Adrenal gland (tissue), 5 donors: ENCODE results near the gene PIWIL1.

Source experiments
- POLR2A ChIP-seq, 2 donors: fragments of 450-650 bp; IDR thresholded peaks; one replicate each; pipeline ENCODE4 v1.6.1; 2017; ENCODE audit warnings: antibody characterized with exemption in 2 of 2, mild to moderate bottlenecking in 2 of 2, moderate library complexity in 1 of 2
- TF ChIP-seq, protein P1 (sequence below), 6 experiments: fragments of 450-650 bp in 4 of 6; fragments of 200-600 bp in 2 of 6; sonication (generic) in 1 of 6; IDR thresholded peaks; 1 replicate in 5 of 6; 2 replicates in 1 of 6; pipeline versions ENCODE4 v1.5.1 to v1.8.0; 2016 to 2021; ENCODE audit warnings: antibody characterized with exemption in 6 of 6, mild to moderate bottlenecking in 2 of 6, moderate library complexity in 1 of 6
- donor health status: DM: no; HTN: no; CAD: no.

DNA sequence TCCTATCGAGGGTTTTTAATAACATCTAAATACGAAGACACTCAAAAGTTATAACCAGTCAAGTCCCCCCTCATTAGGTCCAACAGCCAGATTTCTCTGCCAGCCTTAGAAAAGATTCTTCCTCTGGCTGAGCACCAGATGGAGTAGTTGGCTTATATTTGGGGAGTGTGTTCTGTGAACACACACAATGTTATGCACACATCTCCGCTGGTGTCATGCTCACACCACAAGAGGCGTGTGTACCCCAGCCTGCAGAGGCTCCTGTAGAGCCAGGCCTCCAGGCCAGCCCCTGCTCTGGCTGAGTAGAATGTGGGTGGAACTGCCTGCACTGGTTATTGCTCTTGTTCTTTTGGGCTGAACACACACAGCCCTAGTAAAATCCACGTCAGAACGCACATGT, 64.0 kb downstream of the PIWIL1 start:
- TF ChIP-seq, protein P1, sequence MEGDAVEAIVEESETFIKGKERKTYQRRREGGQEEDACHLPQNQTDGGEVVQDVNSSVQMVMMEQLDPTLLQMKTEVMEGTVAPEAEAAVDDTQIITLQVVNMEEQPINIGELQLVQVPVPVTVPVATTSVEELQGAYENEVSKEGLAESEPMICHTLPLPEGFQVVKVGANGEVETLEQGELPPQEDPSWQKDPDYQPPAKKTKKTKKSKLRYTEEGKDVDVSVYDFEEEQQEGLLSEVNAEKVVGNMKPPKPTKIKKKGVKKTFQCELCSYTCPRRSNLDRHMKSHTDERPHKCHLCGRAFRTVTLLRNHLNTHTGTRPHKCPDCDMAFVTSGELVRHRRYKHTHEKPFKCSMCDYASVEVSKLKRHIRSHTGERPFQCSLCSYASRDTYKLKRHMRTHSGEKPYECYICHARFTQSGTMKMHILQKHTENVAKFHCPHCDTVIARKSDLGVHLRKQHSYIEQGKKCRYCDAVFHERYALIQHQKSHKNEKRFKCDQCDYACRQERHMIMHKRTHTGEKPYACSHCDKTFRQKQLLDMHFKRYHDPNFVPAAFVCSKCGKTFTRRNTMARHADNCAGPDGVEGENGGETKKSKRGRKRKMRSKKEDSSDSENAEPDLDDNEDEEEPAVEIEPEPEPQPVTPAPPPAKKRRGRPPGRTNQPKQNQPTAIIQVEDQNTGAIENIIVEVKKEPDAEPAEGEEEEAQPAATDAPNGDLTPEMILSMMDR (IDR thresholded peaks at IDR 0.05): no peak
- no peak for TF ChIP-seq POLR2A (IDR thresholded peaks at IDR 0.05)
